Measurements from ENCODE around the gene ALG10. TPM values are rescaled to one million over a fixed set of nuclear protein-coding genes. Genes with fewer than 3 reads are reported as not detected.

ALG10 gene
- 10 to 100 TPM in 1 of 2 donors, 1 to 10 TPM in 1; 8.3 to 10.3 TPM for total RNA-seq

GRCh38 chr12:34022079-34022830 is at the start of gene ALG10:
TSS of gene ALG10 (plus strand) at chr12:34022496. CDS start at chr12:34022600, 104 bp downstream.

Small RNA genes lying within 50 kb of the gene (small RNA-seq; reads per million reads assigned to genes)
- 0 reads per million in 2 donors for gene RF00019
